ENCODE measurements around the gene OXA1L. TPM values are rescaled to one million over a fixed set of nuclear protein-coding genes. Genes with fewer than 3 reads are reported as not detected.
"Not testable (repeated sequence)": the region's sequence is repeated elsewhere in the genome, so short reads cannot be mapped to it uniquely, and the experiment has no call there.

Gene OXA1L
- total RNA-seq, 2 donors from 2014 or later: 65.2 to 81.9 TPM

DNA sequence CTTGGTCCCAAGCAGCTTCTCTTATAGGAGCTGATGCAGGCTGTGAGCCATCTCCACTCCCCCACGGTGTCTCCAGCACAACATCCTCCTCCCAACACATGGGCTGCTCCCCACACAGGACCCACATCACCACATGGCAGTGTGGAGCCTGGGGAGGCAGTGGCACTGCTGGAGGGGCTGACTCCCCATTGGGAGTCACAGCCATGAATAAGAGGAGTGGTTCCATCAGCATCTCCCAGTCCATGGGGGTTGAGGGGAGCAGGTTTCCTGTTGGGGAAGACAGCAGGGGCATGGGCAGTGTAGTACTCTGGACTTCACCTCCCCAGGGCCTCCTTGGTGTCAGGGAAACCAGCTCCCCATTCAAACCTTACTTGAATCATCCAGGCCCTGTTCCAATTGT, 40.5 kb upstream of the OXA1L start:
- 73% methylated on average over 1 of the region's 1 CpG for WGBS
- H3K36me3 ChIP-seq: no peaks in the 10 kb centered on the region
- TF ChIP-seq POLR2AphosphoS5 (IDR thresholded peaks at IDR 0.05) (no peak), POLR2A (IDR thresholded peaks at IDR 0.05) (no peak)
- TF ChIP-seq, protein P1, sequence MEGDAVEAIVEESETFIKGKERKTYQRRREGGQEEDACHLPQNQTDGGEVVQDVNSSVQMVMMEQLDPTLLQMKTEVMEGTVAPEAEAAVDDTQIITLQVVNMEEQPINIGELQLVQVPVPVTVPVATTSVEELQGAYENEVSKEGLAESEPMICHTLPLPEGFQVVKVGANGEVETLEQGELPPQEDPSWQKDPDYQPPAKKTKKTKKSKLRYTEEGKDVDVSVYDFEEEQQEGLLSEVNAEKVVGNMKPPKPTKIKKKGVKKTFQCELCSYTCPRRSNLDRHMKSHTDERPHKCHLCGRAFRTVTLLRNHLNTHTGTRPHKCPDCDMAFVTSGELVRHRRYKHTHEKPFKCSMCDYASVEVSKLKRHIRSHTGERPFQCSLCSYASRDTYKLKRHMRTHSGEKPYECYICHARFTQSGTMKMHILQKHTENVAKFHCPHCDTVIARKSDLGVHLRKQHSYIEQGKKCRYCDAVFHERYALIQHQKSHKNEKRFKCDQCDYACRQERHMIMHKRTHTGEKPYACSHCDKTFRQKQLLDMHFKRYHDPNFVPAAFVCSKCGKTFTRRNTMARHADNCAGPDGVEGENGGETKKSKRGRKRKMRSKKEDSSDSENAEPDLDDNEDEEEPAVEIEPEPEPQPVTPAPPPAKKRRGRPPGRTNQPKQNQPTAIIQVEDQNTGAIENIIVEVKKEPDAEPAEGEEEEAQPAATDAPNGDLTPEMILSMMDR (IDR thresholded peaks at IDR 0.05): no peak
- H3K4me1 ChIP-seq (replicated peaks): no peaks in the 10 kb centered on the region
- intact Hi-C loops (cut with DNase I): no loop called here
- H3K4me3 ChIP-seq: no peak overlapping the region
- no peaks in the 10 kb centered on the region for H3K9me3 ChIP-seq
- DNase-seq (ENCODE audit: low spot score): no peak
- H3K27ac ChIP-seq: no peak overlapping the region
- H3K27me3 ChIP-seq (replicated peaks; ENCODE audit: insufficient read depth): no peaks in the 10 kb centered on the region

DNA sequence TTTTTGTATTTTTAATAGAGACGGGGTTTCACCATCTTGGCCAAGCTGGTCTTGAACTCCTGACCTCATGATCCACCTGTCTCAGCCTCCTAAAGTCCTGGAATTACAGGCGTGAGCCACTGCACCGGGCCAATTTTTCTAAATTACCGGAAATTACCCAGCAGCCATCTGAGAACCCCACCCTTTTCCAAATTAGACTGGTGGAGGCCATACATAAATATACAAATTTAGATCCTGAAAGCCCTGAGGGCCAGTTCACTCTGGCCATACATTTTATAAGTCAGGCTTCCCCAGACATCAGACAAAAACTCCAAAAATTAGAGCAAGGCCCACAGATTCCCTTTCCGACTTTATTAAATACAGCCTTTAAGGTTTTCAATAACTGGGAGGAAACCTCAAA, 34.4 kb upstream of the OXA1L start:
- H3K9me3 ChIP-seq; H3K4me1 ChIP-seq (replicated peaks); H3K36me3 ChIP-seq; H3K4me3 ChIP-seq; intact Hi-C loops (cut with DNase I); H3K27me3 ChIP-seq (replicated peaks; ENCODE audit: insufficient read depth); H3K27ac ChIP-seq; DNase-seq (ENCODE audit: low spot score): not testable (repeated sequence)
- WGBS: 90% methylated on average over 5 of the region's 5 CpGs

DNA sequence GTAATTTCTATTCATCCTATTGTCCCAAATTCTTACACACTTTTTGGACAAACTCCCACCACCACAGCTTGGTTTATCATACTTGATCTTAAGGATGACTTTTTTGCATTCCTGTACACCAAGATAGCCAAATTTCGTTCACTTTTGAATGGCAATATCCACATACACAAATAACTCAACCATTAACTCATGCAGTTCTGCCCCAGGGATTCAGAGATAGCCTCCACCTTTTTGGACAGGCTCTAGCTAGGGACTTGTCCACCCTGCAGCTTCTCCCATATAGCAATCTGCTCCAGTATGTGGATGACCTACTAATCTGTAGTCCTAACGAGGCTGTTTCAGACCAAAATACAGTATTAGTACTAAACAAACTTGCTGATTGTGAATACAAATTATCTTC, 32.7 kb upstream of the OXA1L start:
- DNase-seq (ENCODE audit: low spot score): no peak
- 22% methylated on average over 2 of the region's 2 CpGs for whole genome bisulfite sequencing
- TF ChIP-seq POLR2AphosphoS5 (IDR thresholded peaks at IDR 0.05) (no peak), POLR2A (IDR thresholded peaks at IDR 0.05) (no peak)
- TF ChIP-seq, protein P1 (IDR thresholded peaks at IDR 0.05): no peak

DNA sequence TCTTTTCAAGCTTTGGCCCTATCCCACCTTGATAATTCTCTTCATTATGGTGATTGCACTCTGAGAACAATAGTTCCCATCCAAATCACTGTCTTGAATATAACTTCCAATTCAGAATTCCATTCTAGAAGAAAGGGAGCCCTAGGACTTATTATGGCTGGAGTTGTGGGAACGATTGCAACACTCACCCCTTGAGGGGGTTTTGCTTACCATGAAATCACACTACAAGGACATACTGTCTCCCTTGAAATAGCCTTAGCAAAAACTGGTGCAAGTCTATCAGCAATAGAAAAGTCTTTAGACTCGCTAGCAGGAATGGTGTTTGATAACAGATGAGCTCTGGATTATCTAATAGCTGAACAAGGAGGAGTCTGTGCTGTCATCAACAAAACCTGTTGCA, 31.4 kb upstream of the OXA1L start:
- TF ChIP-seq POLR2A (IDR thresholded peaks at IDR 0.05) (no peak), POLR2AphosphoS5 (IDR thresholded peaks at IDR 0.05) (no peak)
- TF ChIP-seq, protein P1 (IDR thresholded peaks at IDR 0.05): no peak
- H3K27ac ChIP-seq: no peak overlapping the region
- DNase-seq (ENCODE audit: low spot score): no peak
- no peak overlapping the region for H3K4me3 ChIP-seq
- H3K4me1 ChIP-seq (replicated peaks): no peaks in the 10 kb centered on the region
- H3K9me3 ChIP-seq: no peaks in the 10 kb centered on the region
- WGBS: 66% methylated on average over 2 of the region's 2 CpGs
- H3K36me3 ChIP-seq: no peaks in the 10 kb centered on the region
- intact Hi-C loops (cut with DNase I): no loop called here
- H3K27me3 ChIP-seq (replicated peaks; ENCODE audit: insufficient read depth): no peaks in the 10 kb centered on the region

More for the DNA sequence above, 32.7 kb upstream of the OXA1L start:
- no peak overlapping the region for H3K4me3 ChIP-seq
- no peaks in the 10 kb centered on the region for H3K27me3 ChIP-seq (replicated peaks; ENCODE audit: insufficient read depth)
- no peaks in the 10 kb centered on the region for H3K9me3 ChIP-seq
- H3K4me1 ChIP-seq (replicated peaks): no peaks in the 10 kb centered on the region
- no peak overlapping the region for H3K27ac ChIP-seq
- intact Hi-C loops (cut with DNase I): no loop called here
- H3K36me3 ChIP-seq: no peaks in the 10 kb centered on the region

DNA sequence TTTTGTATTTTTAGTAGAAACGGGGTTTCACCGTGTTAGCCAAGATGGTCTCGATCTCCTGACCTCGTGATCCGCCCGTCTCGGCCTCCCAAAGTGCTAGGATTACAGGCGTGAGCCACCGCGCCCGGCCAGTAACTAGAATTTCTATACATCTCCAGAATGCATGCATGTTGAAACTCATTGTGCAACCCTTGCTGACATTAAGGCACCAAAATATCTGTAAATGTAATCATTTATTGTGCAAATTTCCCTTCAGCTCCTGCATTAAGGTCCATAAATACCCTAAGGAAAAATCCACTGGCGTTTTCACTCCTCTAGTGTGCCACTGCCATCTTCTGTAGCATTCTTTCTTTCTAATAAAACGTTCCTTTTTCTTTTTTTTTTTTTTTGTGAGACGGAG, 30.1 kb upstream of the OXA1L start:
- DNase-seq (ENCODE audit: low spot score); H3K4me1 ChIP-seq (replicated peaks); H3K27ac ChIP-seq; intact Hi-C loops (cut with DNase I); H3K9me3 ChIP-seq; H3K36me3 ChIP-seq; H3K27me3 ChIP-seq (replicated peaks; ENCODE audit: insufficient read depth); H3K4me3 ChIP-seq: not testable (repeated sequence)
- whole genome bisulfite sequencing: 87% methylated on average over 14 of the region's 14 CpGs

DNA sequence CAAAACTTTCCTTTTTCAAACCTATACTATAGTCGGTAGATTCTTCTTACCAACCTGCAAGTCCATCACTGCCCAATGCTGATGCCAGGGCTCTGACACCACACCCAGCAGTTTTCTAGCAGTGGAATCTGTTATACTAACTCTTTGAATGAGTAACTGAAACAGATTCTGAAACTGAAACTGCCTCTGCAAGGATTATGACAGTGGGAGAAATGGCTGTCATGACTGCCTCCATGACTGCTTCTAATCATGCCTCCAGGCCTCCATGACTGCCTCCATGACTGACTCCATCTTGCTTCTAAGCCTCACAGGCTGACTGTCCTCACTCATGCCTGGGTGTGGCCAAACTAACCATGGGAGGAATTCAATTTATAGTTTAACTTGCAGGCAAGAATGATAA, 29.4 kb upstream of the OXA1L start:
- H3K27ac ChIP-seq: no peak overlapping the region
- H3K36me3 ChIP-seq: no peaks in the 10 kb centered on the region
- H3K9me3 ChIP-seq: no peaks in the 10 kb centered on the region
- H3K4me1 ChIP-seq (replicated peaks): no peaks in the 10 kb centered on the region
- intact Hi-C loops (cut with DNase I): no loop called here
- H3K27me3 ChIP-seq (replicated peaks; ENCODE audit: insufficient read depth): no peaks in the 10 kb centered on the region
- DNase-seq (ENCODE audit: low spot score): no peak
- H3K4me3 ChIP-seq: no peak overlapping the region
- WGBS: 96% methylated on average over 1 of the region's 1 CpG
- TF ChIP-seq, protein P1 (IDR thresholded peaks at IDR 0.05): no peak
- TF ChIP-seq POLR2AphosphoS5 (IDR thresholded peaks at IDR 0.05) (no peak), POLR2A (IDR thresholded peaks at IDR 0.05) (no peak)

All from prostate gland (tissue), 2 donors.